Adrenal gland (tissue), 12 donors: ENCODE measurements around the gene DAG1. TPM values are rescaled to one million over a fixed set of nuclear protein-coding genes. Genes with fewer than 3 reads are reported as not detected.

Experiments
- DNase-seq, 7 donors: peaks; one replicate each; pipeline ENCODE4 v3.0.0-alpha.2; 2019 to 2020
- H3K27ac ChIP-seq, 5 donors: fragments of 200-600 bp; sonication (generic) in 4 of 5; 1 replicate in 3 of 5; 2 replicates in 2 of 5; pipeline versions ENCODE4 v1.5.1 to v1.8.0; 2016 to 2020; ENCODE audit warnings: mild to moderate bottlenecking in 1 of 5
- H3K27me3 ChIP-seq: fragments of 200-600 bp; 2 replicates; pipeline ENCODE4 v1.8.0; 2021
- H3K36me3 ChIP-seq, 2 donors: fragments of 200-600 bp; replicated peaks in 1 of 2; 1 replicate in 1 of 2; 2 replicates in 1 of 2; pipeline versions ENCODE4 v1.5.1 to v1.8.0; 2018 to 2022
- H3K4me1 ChIP-seq, 2 donors: fragments of 200-600 bp; replicated peaks in 1 of 2; 1 replicate in 1 of 2; 2 replicates in 1 of 2; pipeline versions ENCODE4 v1.5.1 to v1.8.0; 2018 to 2021
- H3K4me3 ChIP-seq, 4 donors: fragments of 200-600 bp; sonication (generic) in 3 of 4; one replicate each; pipeline ENCODE4 v1.5.1; 2016 to 2018
- H3K9me3 ChIP-seq, 3 donors: fragments of 200-600 bp; sonication (generic) in 1 of 3; replicated peaks in 1 of 3; 1 replicate in 2 of 3; 2 replicates in 1 of 3; pipeline versions ENCODE4 v1.5.1 to v1.8.0; 2016 to 2021
- POLR2A ChIP-seq, 2 donors: fragments of 450-650 bp; IDR thresholded peaks; one replicate each; pipeline ENCODE4 v1.6.1; 2017; ENCODE audit warnings: antibody characterized with exemption in 2 of 2, mild to moderate bottlenecking in 2 of 2, moderate library complexity in 1 of 2
- WGBS, 4 donors: extraction: QIAGEN DNeasy Blood & Tissue Kit in 2 of 4; methylation state at CpG; one replicate each; pipeline versions ENCODE4 v1.1.5 to v1.1.7; 2013 to 2017; 5-methylcytosine and 5-hydroxymethylcytosine counted together
- intact Hi-C, 2 donors: fragments of 100-400 bp; cut with DNase I; formaldehyde crosslinking; loops; one replicate each; pipeline versions ENCODE4 v1.14.1 to v1.15.0; 2022 to 2023
- polyA plus RNA-seq, 3 donors: library from polyadenylated mRNA; stranded (reverse); fragments of 200-250 nt in 2 of 3; fragments of 350-450 nt in 1 of 3; fragmentation: Illumina TruSeq in 1 of 3; extraction: RNeasy Lipid Tissue Mini Kit (QIAGEN cat#74804) in 1 of 3; gene quantifications; one replicate each; pipeline ENCODE4 v1.2.3, GENCODE V29; 2013 to 2014
- total RNA-seq, 9 donors: library from RNA; depleted of rRNA in 4 of 9; stranded (reverse); fragments of >200 nt in 4 of 9; fragments of 120-200 nt in 1 of 9; fragmentation: NEBNext Ultra II Directional in 1 of 9; extraction: Animal tissue kit (Norgen Biotek cat#: 25700) in 1 of 9; gene quantifications; one replicate each; pipeline versions ENCODE4 v1.1.0 to v1.2.4, GENCODE V29; 2013 to 2023
- TF ChIP-seq, protein P1 (sequence below), 6 experiments: fragments of 450-650 bp in 4 of 6; fragments of 200-600 bp in 2 of 6; sonication (generic) in 1 of 6; IDR thresholded peaks; 1 replicate in 5 of 6; 2 replicates in 1 of 6; pipeline versions ENCODE4 v1.5.1 to v1.8.0; 2016 to 2021; ENCODE audit warnings: antibody characterized with exemption in 6 of 6, mild to moderate bottlenecking in 2 of 6, moderate library complexity in 1 of 6
- donor health status: healthy with polysubstance abuse.
- donor health status: Bipolar disorder and iron deficiency.
- donor health status: DM: yes; HTN: yes; CAD: no.
- donor health status: DM: no; HTN: no; CAD: no.
- donor health status: DM: no; HTN: no; CAD: no.
- donor health status: DM: yes; HTN: yes; CAD: no.

DAG1 gene
- total and polyA plus RNA-seq, 12 donors = 9.1 to 173 (median 73.7) TPM

DNA sequence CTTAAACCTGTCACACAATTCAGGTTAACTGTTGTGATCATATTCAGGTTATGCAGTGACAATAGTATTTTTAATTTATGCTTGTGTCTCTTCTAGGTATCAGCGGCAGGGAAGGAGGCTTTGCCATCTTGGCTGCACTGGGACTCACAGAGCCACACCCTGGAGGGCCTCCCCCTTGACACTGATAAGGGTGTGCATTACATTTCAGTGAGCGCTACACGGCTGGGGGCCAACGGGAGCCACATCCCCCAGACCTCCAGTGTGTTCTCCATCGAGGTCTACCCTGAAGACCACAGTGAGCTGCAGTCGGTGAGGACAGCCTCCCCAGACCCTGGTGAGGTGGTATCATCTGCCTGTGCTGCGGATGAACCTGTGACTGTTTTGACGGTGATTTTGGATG, 60.6 kb downstream of the DAG1 start:
- WGBS, 4 donors = 94 to 100% (median 97%) methylated on average over 7 to 8 of the region's 8 CpGs
- DNase-seq = no peak
- H3K27ac ChIP-seq = no peak overlapping the region
- no peaks in the 10 kb centered on the region for H3K9me3 ChIP-seq
- H3K36me3 ChIP-seq = peaks cover 0 to 29% of the 10 kb centered on the region in 2 donors
- intact Hi-C loops = loop anchor here in 1 of 2 donors (5.0 kb wide), 1 partner anchor 137 kb away; no protein-coding TSS in a partner anchor
- TF ChIP-seq, protein P1, sequence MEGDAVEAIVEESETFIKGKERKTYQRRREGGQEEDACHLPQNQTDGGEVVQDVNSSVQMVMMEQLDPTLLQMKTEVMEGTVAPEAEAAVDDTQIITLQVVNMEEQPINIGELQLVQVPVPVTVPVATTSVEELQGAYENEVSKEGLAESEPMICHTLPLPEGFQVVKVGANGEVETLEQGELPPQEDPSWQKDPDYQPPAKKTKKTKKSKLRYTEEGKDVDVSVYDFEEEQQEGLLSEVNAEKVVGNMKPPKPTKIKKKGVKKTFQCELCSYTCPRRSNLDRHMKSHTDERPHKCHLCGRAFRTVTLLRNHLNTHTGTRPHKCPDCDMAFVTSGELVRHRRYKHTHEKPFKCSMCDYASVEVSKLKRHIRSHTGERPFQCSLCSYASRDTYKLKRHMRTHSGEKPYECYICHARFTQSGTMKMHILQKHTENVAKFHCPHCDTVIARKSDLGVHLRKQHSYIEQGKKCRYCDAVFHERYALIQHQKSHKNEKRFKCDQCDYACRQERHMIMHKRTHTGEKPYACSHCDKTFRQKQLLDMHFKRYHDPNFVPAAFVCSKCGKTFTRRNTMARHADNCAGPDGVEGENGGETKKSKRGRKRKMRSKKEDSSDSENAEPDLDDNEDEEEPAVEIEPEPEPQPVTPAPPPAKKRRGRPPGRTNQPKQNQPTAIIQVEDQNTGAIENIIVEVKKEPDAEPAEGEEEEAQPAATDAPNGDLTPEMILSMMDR (IDR thresholded peaks at IDR 0.05) = no peak
- TF ChIP-seq POLR2A (IDR thresholded peaks at IDR 0.05) = no peak
- H3K4me3 ChIP-seq = no peak overlapping the region
- H3K4me1 ChIP-seq = peaks cover 11 to 14% of the 10 kb centered on the region in 2 donors
- no peaks in the 10 kb centered on the region for H3K27me3 ChIP-seq

DNA sequence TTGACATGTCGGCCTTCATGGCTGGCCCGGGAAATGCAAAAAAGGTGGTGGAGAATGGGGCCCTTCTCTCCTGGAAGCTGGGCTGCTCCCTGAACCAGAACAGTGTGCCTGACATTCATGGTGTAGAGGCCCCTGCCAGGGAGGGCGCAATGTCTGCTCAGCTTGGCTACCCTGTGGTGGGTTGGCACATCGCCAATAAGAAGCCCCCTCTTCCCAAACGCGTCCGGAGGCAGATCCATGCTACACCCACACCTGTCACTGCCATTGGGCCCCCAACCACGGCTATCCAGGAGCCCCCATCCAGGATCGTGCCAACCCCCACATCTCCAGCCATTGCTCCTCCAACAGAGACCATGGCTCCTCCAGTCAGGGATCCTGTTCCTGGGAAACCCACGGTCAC, 61.2 kb downstream of the DAG1 start:
- Histone ChIP-seq H3K36me3 (peaks cover 0 to 29% of the 10 kb centered on the region in 2 donors), H3K4me1 (peaks cover 16 to 18% of the 10 kb centered on the region in 2 donors), H3K27ac (no peak overlapping the region), H3K27me3 (no peaks in the 10 kb centered on the region), H3K4me3 (no peak overlapping the region), H3K9me3 (no peaks in the 10 kb centered on the region)
- WGBS, 4 donors = 83 to 89% (median 86%) methylated on average over 10 of the region's 10 CpGs
- no peak for DNase-seq
- intact Hi-C loops = loop anchor here in 1 of 2 donors (5.0 kb wide), 1 partner anchor 136 kb away; no protein-coding TSS in a partner anchor
- TF ChIP-seq, protein P1 (IDR thresholded peaks at IDR 0.05) = no peak

DNA sequence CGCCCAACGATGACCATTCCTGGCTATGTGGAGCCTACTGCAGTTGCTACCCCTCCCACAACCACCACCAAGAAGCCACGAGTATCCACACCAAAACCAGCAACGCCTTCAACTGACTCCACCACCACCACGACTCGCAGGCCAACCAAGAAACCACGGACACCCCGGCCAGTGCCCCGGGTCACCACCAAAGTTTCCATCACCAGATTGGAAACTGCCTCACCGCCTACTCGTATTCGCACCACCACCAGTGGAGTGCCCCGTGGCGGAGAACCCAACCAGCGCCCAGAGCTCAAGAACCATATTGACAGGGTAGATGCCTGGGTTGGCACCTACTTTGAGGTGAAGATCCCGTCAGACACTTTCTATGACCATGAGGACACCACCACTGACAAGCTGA, 61.6 kb downstream of the DAG1 start:
- peaks cover 21 to 23% of the 10 kb centered on the region in 2 donors for H3K4me1 ChIP-seq
- intact Hi-C loops = loop anchor here in 1 of 2 donors (5.0 kb wide), 1 partner anchor 136 kb away; no protein-coding TSS in a partner anchor
- H3K36me3 ChIP-seq = peaks cover 0 to 29% of the 10 kb centered on the region in 2 donors
- DNase-seq = no peak
- H3K27me3 ChIP-seq = no peaks in the 10 kb centered on the region
- TF ChIP-seq, protein P1 (IDR thresholded peaks at IDR 0.05) = no peak
- TF ChIP-seq POLR2A (IDR thresholded peaks at IDR 0.05) = no peak
- WGBS, 4 donors = 95 to 98% (median 96%) methylated on average over 9 to 16 of the region's 16 CpGs
- H3K9me3 ChIP-seq = no peaks in the 10 kb centered on the region
- no peak overlapping the region for H3K4me3 ChIP-seq
- no peak overlapping the region for H3K27ac ChIP-seq

DNA sequence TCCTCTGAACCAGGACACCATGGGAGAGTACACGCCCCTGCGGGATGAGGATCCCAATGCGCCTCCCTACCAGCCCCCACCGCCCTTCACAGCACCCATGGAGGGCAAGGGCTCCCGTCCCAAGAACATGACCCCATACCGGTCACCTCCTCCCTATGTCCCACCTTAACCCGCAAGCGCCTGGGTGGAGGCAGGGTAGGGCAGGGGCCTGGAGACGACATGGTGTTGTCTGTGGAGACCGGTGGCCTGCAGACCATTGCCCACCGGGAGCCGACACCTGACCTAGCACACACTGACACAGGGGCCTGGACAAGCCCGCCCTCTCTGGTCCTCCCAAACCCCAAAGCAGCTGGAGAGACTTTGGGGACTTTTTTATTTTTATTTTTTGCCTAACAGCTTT, 63.0 kb downstream of the DAG1 start:
- intact Hi-C loops = loop anchor here in 1 of 2 donors (5.0 kb wide), 1 partner anchor 134 kb away; no protein-coding TSS in a partner anchor
- WGBS, 4 donors = 92 to 94% (median 93%) methylated on average over 5 to 13 of the region's 13 CpGs
- peak overlapping the region in 1 of 5 donors; percentile 78 for H3K27ac ChIP-seq
- peaks cover 0 to 29% of the 10 kb centered on the region in 2 donors for H3K36me3 ChIP-seq
- no peak overlapping the region for H3K4me3 ChIP-seq
- DNase-seq = no peak
- TF ChIP-seq, protein P1 (IDR thresholded peaks at IDR 0.05) = no peak
- no peak for TF ChIP-seq POLR2A (IDR thresholded peaks at IDR 0.05)
- H3K9me3 ChIP-seq = no peaks in the 10 kb centered on the region
- H3K27me3 ChIP-seq = no peaks in the 10 kb centered on the region
- peaks cover 21 to 24% of the 10 kb centered on the region in 2 donors for H3K4me1 ChIP-seq
